Fibroblast of peridontal ligament (primary cell): Measurements from ENCODE around the gene MAP3K15.

ENCODE experiments used
- DNase-seq: peaks from one replicate; pipeline ENCODE4 v3.0.0-alpha.2; 2010; ENCODE audit errors: extremely low read depth

MAP3K15 gene

GRCh38 chrX:19343085-19343534, 172.2 kb downstream of the MAP3K15 start:
- DNase-seq: no peak

GRCh38 chrX:19342331-19342906, 172.9 kb downstream of the MAP3K15 start:
- peak; percentile 48 for DNase-seq

GRCh38 chrX:19334945-19335626, 180.2 kb downstream of the MAP3K15 start:
- DNase-seq: no peak

GRCh38 chrX:19332983-19333382, 182.3 kb downstream of the MAP3K15 start:
- DNase-seq: peak; percentile 26

- no peak for DNase-seq
These were observed 183.5 kb downstream of the MAP3K15 start for GRCh38 chrX:19331831-19332230.

- no peak for DNase-seq
These were observed 188.7 kb downstream of the MAP3K15 start for GRCh38 chrX:19326567-19326966.
